Uterus (tissue), 4 donors: ENCODE results near the gene AGBL2. TPM values are rescaled to one million over a fixed set of nuclear protein-coding genes. Genes with fewer than 3 reads are reported as not detected.
A peak's percentile ranks its signal among the peaks of the same experiment; 100 is the strongest.

Experiments used
- DNase-seq, 2 donors: peaks; one replicate each; pipeline ENCODE4 v3.0.0-alpha.2; 2019 to 2020
- H3K27ac ChIP-seq, 2 donors: fragments of 200-600 bp; sonication (generic); 1 replicate in 1 of 2; 2 replicates in 1 of 2; pipeline ENCODE4 v1.5.1; 2016 to 2018
- H3K27me3 ChIP-seq, 2 donors: fragments of 200-600 bp; sonication (generic); one replicate each; pipeline ENCODE4 v1.5.1; 2018 to 2019; ENCODE audit warnings: control low read depth in 1 of 2
- H3K36me3 ChIP-seq, 2 donors: fragments of 200-600 bp; sonication (generic); one replicate each; pipeline ENCODE4 v1.5.1; 2019; ENCODE audit warnings: control low read depth in 1 of 2
- H3K4me1 ChIP-seq, 2 donors: fragments of 200-600 bp; sonication (generic); one replicate each; pipeline ENCODE4 v1.5.1; 2018 to 2019; ENCODE audit warnings: control low read depth in 1 of 2
- H3K4me3 ChIP-seq, 2 donors: fragments of 200-600 bp; sonication (generic); 1 replicate in 1 of 2; 2 replicates in 1 of 2; pipeline ENCODE4 v1.5.1; 2018 to 2019; ENCODE audit warnings: mild to moderate bottlenecking in 1 of 2
- H3K9me3 ChIP-seq, 2 donors: fragments of 200-600 bp; sonication (generic); one replicate each; pipeline ENCODE4 v1.5.1; 2019; ENCODE audit warnings: control low read depth in 1 of 2
- CTCF ChIP-seq, 4 experiments: fragments of 200-600 bp in 2 of 4; fragments of 450-650 bp in 2 of 4; sonication (generic) in 2 of 4; IDR thresholded peaks; one replicate each; pipeline ENCODE4 v1.5.1; 2016 to 2019; ENCODE audit warnings: antibody characterized with exemption in 4 of 4, mild to moderate bottlenecking in 2 of 4, moderate library complexity in 1 of 4
- POLR2A ChIP-seq, 2 donors: fragments of 450-650 bp; IDR thresholded peaks; one replicate each; pipeline ENCODE4 v1.6.1; 2016; ENCODE audit warnings: antibody characterized with exemption in 2 of 2, mild to moderate bottlenecking in 1 of 2, moderate library complexity in 1 of 2
- intact Hi-C: fragments of 100-400 bp; cut with DNase I; formaldehyde crosslinking; loops from one replicate; pipeline ENCODE4 v1.15.1; 2023; ENCODE audit warnings: low total_unique reads
- total RNA-seq, 4 donors: library from RNA; depleted of rRNA in 3 of 4; stranded (reverse); fragments of >200 nt in 3 of 4; gene quantifications; one replicate each; pipeline versions ENCODE4 v1.1.0 to v1.2.4, GENCODE V29; 2014 to 2023
- donor health status: DM: yes; HTN: yes; CAD: no.

AGBL2 gene
- total RNA-seq, 4 donors from 2014 or later: 1.3 to 45.6 (median 2.6) TPM

DNA sequence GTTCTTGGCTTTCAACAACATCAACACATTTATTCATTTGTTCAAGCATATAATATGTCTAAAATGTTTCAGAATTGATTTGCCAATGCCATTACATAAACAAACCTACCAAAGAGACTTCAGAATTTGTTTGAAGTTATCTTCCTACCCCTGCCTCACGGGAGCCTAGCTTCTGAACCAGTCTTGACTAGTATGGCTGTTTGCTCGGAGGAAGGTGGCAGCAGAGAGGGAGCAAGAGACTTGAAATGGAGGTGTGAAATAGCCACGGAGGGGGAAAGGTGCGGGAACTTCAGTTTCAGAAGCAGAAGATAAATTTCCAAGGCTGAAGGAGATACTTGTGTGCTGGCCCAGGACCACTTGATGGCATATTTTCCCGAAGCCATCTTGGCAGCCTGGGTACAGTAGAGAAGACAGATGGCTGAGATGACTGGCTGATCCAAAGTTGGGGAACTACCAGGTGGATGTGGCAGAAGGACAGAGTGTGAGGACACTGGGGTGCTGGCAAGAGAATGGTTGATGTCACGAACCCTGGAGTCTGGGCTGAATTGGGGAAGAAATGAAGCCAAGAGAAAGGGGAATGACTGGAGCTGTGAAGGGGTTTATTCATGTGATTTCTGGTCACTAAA is 58.8 kb downstream of the AGBL2 start:
- intact Hi-C loops: no loop called here

GRCh38 chr11:47651818-47652469 is 63.2 kb downstream of the AGBL2 start:
- peak overlapping the region in 1 of 2 donors; percentile 0 for H3K27ac ChIP-seq
- no peaks in the 10 kb centered on the region for H3K4me1 ChIP-seq
- H3K4me3 ChIP-seq: no peak overlapping the region
- intact Hi-C loops: no loop called here
- DNase-seq: peak in 1 of 2 donors; percentile 36
- no peaks in the 10 kb centered on the region for H3K9me3 ChIP-seq
- TF ChIP-seq POLR2A (IDR thresholded peaks at IDR 0.05): no peak
- no peak for TF ChIP-seq CTCF (IDR thresholded peaks at IDR 0.05)
- H3K36me3 ChIP-seq: no peaks in the 10 kb centered on the region
- no peaks in the 10 kb centered on the region for H3K27me3 ChIP-seq

More for the DNA sequence above, 58.8 kb downstream of the AGBL2 start:
- Histone ChIP-seq H3K36me3 (no peaks in the 10 kb centered on the region), H3K9me3 (no peaks in the 10 kb centered on the region), H3K27ac (no peak overlapping the region), H3K4me3 (no peak overlapping the region), H3K27me3 (no peaks in the 10 kb centered on the region), H3K4me1 (no peaks in the 10 kb centered on the region)
- DNase-seq: no peak
- TF ChIP-seq POLR2A (IDR thresholded peaks at IDR 0.05): no peak
- TF ChIP-seq CTCF (IDR thresholded peaks at IDR 0.05): no peak

GRCh38 chr11:47649276-47649675 is 65.9 kb downstream of the AGBL2 start:
- Histone ChIP-seq H3K4me1 (no peaks in the 10 kb centered on the region), H3K27me3 (no peaks in the 10 kb centered on the region), H3K4me3 (no peak overlapping the region), H3K27ac (no peak overlapping the region), H3K9me3 (no peaks in the 10 kb centered on the region), H3K36me3 (no peaks in the 10 kb centered on the region)
- intact Hi-C loops: no loop called here
- TF ChIP-seq POLR2A (IDR thresholded peaks at IDR 0.05) (no peak), CTCF (IDR thresholded peaks at IDR 0.05) (no peak)
- no peak for DNase-seq

DNA sequence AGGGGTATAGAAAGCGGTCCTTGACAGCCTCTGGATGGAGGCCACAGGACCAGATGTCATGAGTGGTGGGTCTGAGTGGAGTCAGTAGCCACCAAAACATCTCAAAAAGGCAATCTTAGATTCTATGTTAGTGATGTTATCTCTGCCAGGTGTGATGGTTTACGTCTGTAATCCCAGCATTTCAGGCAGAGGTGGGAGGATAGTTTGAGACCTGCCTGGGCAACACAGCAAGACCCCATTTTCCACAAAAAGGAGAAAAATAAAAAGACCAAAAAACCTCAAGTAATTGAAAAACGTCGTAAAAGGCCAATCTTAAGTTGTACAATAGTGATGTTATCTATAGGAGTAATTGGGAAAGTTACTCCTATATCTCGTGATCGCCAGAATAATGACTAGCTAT is 69.2 kb downstream of the AGBL2 start:
- DNase-seq: no peak
- intact Hi-C loops: no loop called here
- TF ChIP-seq POLR2A (IDR thresholded peaks at IDR 0.05) (no peak), CTCF (IDR thresholded peaks at IDR 0.05) (no peak)
- Histone ChIP-seq H3K27ac (no peak overlapping the region), H3K4me3 (no peak overlapping the region), H3K9me3 (no peaks in the 10 kb centered on the region), H3K36me3 (no peaks in the 10 kb centered on the region), H3K27me3 (no peaks in the 10 kb centered on the region), H3K4me1 (no peaks in the 10 kb centered on the region)

DNA sequence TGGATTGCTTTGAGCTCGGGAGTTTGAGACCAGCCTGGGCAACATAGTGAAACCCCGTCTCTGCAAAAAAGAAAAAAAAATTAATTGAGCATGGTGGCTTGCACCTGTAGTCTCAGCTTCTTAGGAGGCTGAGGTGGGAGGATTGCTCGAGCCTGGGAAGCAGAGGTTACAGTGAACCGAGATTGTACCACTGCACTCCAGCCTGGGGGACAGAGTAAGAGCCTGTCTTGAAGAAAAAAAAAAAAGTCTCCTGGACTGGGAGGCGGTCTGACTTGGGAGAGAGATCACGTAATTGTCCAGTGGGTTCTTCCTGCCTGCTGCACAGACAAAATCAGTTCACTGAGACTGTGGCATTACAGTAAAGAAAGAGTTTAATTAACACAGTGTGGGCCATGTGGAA is 69.7 kb downstream of the AGBL2 start:
- H3K4me3 ChIP-seq: no peak overlapping the region
- no peak overlapping the region for H3K27ac ChIP-seq
- no peaks in the 10 kb centered on the region for H3K27me3 ChIP-seq
- intact Hi-C loops: no loop called here
- no peaks in the 10 kb centered on the region for H3K4me1 ChIP-seq
- H3K36me3 ChIP-seq: no peaks in the 10 kb centered on the region
- TF ChIP-seq POLR2A (IDR thresholded peaks at IDR 0.05): no peak
- no peak for TF ChIP-seq CTCF (IDR thresholded peaks at IDR 0.05)
- no peak for DNase-seq
- H3K9me3 ChIP-seq: no peaks in the 10 kb centered on the region
